Lower leg skin (tissue), 3 donors: Measurements from ENCODE around the gene SDK1.

ENCODE experiments used
- POLR2A ChIP-seq, 2 donors: fragments of 450-650 bp; IDR thresholded peaks; one replicate each; pipeline ENCODE4 v1.6.1; 2016 to 2017; ENCODE audit warnings: antibody characterized with exemption in 2 of 2, mild to moderate bottlenecking in 1 of 2, moderate library complexity in 1 of 2
- TF ChIP-seq, protein P1 (sequence below), 3 donors: fragments of 450-650 bp; IDR thresholded peaks; one replicate each; pipeline ENCODE4 v1.5.1; 2016; ENCODE audit warnings: antibody characterized with exemption in 3 of 3, mild to moderate bottlenecking in 3 of 3, moderate library complexity in 2 of 3

DNA sequence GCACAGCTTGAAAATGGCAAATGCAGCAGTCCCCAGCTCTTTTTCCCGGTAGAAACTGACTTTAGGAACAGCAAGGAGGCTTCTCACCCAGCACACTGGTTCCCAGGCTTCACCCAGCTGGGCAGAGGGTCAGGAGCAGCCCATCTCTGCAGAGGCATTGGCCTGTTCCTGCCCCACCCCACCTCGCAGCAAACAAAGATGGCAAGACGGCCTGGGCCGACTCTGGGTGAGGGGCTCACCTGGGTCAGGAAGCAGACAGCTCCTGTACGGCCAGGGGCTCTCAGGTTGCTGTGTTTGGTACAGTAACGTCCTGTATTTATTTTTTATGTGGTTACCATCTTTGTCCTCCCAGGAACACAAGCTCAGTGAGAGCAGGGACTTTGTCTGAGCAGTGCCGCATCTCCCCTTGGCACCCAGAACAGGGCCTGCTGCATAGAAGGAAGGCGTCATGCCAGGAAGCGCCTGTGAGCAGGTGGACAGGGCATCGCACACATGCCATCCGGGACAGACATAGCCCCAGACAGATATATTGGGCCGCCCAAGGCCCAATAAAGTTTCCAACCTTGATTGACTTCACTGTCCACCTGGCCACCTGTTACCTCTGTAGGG lies 796.1 kb downstream of the SDK1 start:
- TF ChIP-seq, protein P1, sequence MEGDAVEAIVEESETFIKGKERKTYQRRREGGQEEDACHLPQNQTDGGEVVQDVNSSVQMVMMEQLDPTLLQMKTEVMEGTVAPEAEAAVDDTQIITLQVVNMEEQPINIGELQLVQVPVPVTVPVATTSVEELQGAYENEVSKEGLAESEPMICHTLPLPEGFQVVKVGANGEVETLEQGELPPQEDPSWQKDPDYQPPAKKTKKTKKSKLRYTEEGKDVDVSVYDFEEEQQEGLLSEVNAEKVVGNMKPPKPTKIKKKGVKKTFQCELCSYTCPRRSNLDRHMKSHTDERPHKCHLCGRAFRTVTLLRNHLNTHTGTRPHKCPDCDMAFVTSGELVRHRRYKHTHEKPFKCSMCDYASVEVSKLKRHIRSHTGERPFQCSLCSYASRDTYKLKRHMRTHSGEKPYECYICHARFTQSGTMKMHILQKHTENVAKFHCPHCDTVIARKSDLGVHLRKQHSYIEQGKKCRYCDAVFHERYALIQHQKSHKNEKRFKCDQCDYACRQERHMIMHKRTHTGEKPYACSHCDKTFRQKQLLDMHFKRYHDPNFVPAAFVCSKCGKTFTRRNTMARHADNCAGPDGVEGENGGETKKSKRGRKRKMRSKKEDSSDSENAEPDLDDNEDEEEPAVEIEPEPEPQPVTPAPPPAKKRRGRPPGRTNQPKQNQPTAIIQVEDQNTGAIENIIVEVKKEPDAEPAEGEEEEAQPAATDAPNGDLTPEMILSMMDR (IDR thresholded peaks at IDR 0.05) = no peak
- TF ChIP-seq POLR2A (IDR thresholded peaks at IDR 0.05) = no peak
